ENCODE data around the gene TTC14. TPM values are rescaled to one million over a fixed set of nuclear protein-coding genes. Genes with fewer than 3 reads are reported as not detected.

Gene TTC14
- total RNA-seq, 2 donors from 2014 or later = 33.2 to 55.0 TPM

GRCh38 chr3:180630371-180630770, 28.4 kb downstream of the TTC14 start:
- Histone ChIP-seq H3K9me3 (no peaks in the 10 kb centered on the region), H3K27ac (no peak overlapping the region), H3K4me1 (no peaks in the 10 kb centered on the region), H3K27me3 (no peaks in the 10 kb centered on the region), H3K4me3 (no peak overlapping the region), H3K36me3 (replicated peaks in 1 of 2; ENCODE audit: insufficient read depth in 1 of 2, low read depth in 2 of 2) (no peaks in the 10 kb centered on the region)
- ATAC-seq = no peak
- no peak for TF ChIP-seq POLR2A (IDR thresholded peaks at IDR 0.05)
- TF ChIP-seq, protein P1, sequence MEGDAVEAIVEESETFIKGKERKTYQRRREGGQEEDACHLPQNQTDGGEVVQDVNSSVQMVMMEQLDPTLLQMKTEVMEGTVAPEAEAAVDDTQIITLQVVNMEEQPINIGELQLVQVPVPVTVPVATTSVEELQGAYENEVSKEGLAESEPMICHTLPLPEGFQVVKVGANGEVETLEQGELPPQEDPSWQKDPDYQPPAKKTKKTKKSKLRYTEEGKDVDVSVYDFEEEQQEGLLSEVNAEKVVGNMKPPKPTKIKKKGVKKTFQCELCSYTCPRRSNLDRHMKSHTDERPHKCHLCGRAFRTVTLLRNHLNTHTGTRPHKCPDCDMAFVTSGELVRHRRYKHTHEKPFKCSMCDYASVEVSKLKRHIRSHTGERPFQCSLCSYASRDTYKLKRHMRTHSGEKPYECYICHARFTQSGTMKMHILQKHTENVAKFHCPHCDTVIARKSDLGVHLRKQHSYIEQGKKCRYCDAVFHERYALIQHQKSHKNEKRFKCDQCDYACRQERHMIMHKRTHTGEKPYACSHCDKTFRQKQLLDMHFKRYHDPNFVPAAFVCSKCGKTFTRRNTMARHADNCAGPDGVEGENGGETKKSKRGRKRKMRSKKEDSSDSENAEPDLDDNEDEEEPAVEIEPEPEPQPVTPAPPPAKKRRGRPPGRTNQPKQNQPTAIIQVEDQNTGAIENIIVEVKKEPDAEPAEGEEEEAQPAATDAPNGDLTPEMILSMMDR (IDR thresholded peaks at IDR 0.05) = no peak
- intact Hi-C loops (cut with DNase I) = no loop called here
- no peak for DNase-seq

- Histone ChIP-seq H3K4me3 (no peak overlapping the region), H3K4me1 (no peaks in the 10 kb centered on the region), H3K9me3 (no peaks in the 10 kb centered on the region), H3K27me3 (no peaks in the 10 kb centered on the region), H3K27ac (no peak overlapping the region), H3K36me3 (replicated peaks in 1 of 2; ENCODE audit: insufficient read depth in 1 of 2, low read depth in 2 of 2) (no peaks in the 10 kb centered on the region)
- 75 to 85% methylated on average over 3 of the region's 3 CpGs for WGBS, 2 donors
- DNase-seq (no peak), ATAC-seq (no peak)
- intact Hi-C loops (cut with DNase I) = no loop called here
- TF ChIP-seq, protein P1 (IDR thresholded peaks at IDR 0.05) = peak in 2 of 7 experiments; percentile 20 to 33
- no peak for TF ChIP-seq POLR2A (IDR thresholded peaks at IDR 0.05)
Observed at GRCh38 chr3:180631317-180631716, 29.4 kb downstream of the TTC14 start.

DNA sequence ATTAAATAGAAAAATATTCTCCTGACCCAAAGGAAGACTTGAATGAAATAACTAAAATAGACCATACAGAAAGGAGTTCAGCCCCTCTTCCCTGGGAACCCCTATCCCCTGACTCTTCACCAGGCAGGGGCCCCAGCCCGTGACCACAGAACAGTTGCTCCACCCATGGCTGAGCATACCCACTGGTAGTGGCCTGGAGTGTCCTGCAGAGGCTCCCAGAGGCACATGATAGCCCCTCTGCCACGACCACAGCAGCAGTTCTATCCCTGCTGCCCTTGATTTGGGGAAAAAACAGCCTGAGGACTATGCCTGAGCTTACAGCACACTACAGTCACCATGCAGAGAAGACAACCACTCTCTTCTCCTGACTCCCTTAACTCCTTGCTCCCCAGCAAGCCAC, 31.8 kb downstream of the TTC14 start:
- DNase-seq (no peak), ATAC-seq (no peak)
- H3K36me3 ChIP-seq (replicated peaks in 1 of 2; ENCODE audit: insufficient read depth in 1 of 2, low read depth in 2 of 2) = no peaks in the 10 kb centered on the region
- no peak overlapping the region for H3K4me3 ChIP-seq
- no peaks in the 10 kb centered on the region for H3K27me3 ChIP-seq
- H3K27ac ChIP-seq = no peak overlapping the region
- H3K9me3 ChIP-seq = no peaks in the 10 kb centered on the region
- WGBS, 2 donors = 33 to 38% methylated on average over 2 of the region's 2 CpGs
- no peaks in the 10 kb centered on the region for H3K4me1 ChIP-seq
- TF ChIP-seq, protein P1 (IDR thresholded peaks at IDR 0.05) = no peak
- no peak for TF ChIP-seq POLR2A (IDR thresholded peaks at IDR 0.05)
- intact Hi-C loops (cut with DNase I) = no loop called here

GRCh38 chr3:180640987-180641386, 39.0 kb downstream of the TTC14 start:
- Histone ChIP-seq H3K27ac (no peak overlapping the region), H3K36me3 (replicated peaks in 1 of 2; ENCODE audit: insufficient read depth in 1 of 2, low read depth in 2 of 2) (no peaks in the 10 kb centered on the region), H3K9me3 (no peaks in the 10 kb centered on the region), H3K4me1 (no peaks in the 10 kb centered on the region), H3K4me3 (no peak overlapping the region), H3K27me3 (no peaks in the 10 kb centered on the region)
- no peak for ATAC-seq
- intact Hi-C loops (cut with DNase I) = no loop called here
- no peak for TF ChIP-seq POLR2A (IDR thresholded peaks at IDR 0.05)
- TF ChIP-seq, protein P1 (IDR thresholded peaks at IDR 0.05) = no peak
- DNase-seq = no peak

- Histone ChIP-seq H3K4me3 (no peak overlapping the region), H3K36me3 (replicated peaks in 1 of 2; ENCODE audit: insufficient read depth in 1 of 2, low read depth in 2 of 2) (no peaks in the 10 kb centered on the region), H3K27me3 (no peaks in the 10 kb centered on the region), H3K4me1 (no peaks in the 10 kb centered on the region), H3K9me3 (no peaks in the 10 kb centered on the region), H3K27ac (no peak overlapping the region)
- WGBS, 2 donors = 21 to 25% methylated on average over 1 of the region's 1 CpG
- intact Hi-C loops (cut with DNase I) = no loop called here
- DNase-seq (no peak), ATAC-seq (no peak)
- TF ChIP-seq, protein P1 (IDR thresholded peaks at IDR 0.05) = peak in 3 of 7 experiments; percentile 19 to 23 (median 23)
- no peak for TF ChIP-seq POLR2A (IDR thresholded peaks at IDR 0.05)
Observed at GRCh38 chr3:180646187-180646790, 44.3 kb downstream of the TTC14 start.

Data from body of pancreas (tissue), 4 donors.